Panc1 (cell line): Measurements from ENCODE around the gene RALGPS1. TPM values are rescaled to one million over a fixed set of nuclear protein-coding genes. Genes with fewer than 3 reads are reported as not detected.

Experiments
- ATAC-seq: fragments of 200-7000 bp; cut with Tn5 transposase; 2 replicates; pipeline ENCODE4 v1.9.1; 2020; ENCODE audit warnings: mild to moderate bottlenecking, moderate library complexity
- BruUV-seq: library from RNA; stranded (reverse); fragments of 400-500 nt; replicated peaks from 2 replicates; lab custom pipeline; 2021; lab: Mats Ljungman, UMichigan
- CTCF ChIA-PET: fragments of 300-600 bp; sonication (Branson Sonifier 250); formaldehyde crosslinking; loops from one replicate; lab custom pipeline; 2022; ENCODE audit warnings: antibody characterized with exemption; lab: Charles Lee
- POLR2A ChIA-PET: fragments of 300-600 bp; sonication (Branson Sonifier 250); formaldehyde crosslinking; loops from one replicate; lab custom pipeline; 2022; ENCODE audit warnings: antibody characterized with exemption; lab: Charles Lee
- DNase-seq: peaks from one replicate; pipeline ENCODE4 v3.0.0-alpha.2; 2010; ENCODE audit warnings: low read depth, low spot score
- H3K27ac ChIP-seq: 2 replicates; pipeline ENCODE4 v1.5.1; 2011; ENCODE audit warnings: mild to moderate bottlenecking, low read length, inconsistent platforms
- H3K27me3 ChIP-seq: fragments of 200-500 bp; sonication (Bioruptor generic); 2 replicates; pipeline ENCODE4 v1.6.0; 2014; ENCODE audit warnings: low read length, inconsistent platforms; ENCODE audit not compliant: control insufficient read depth, insufficient read depth
- H3K36me3 ChIP-seq: fragments of 200-500 bp; sonication (Bioruptor generic); 2 replicates; pipeline ENCODE4 v1.5.1; 2014; ENCODE audit warnings: inconsistent platforms, mild to moderate bottlenecking, low read length, moderate library complexity; ENCODE audit not compliant: control insufficient read depth, insufficient read depth
- H3K4me1 ChIP-seq: 2 replicates; pipeline ENCODE4 v1.5.1; 2011; ENCODE audit warnings: inconsistent platforms, mild to moderate bottlenecking, low read length, moderate library complexity; ENCODE audit not compliant: control insufficient read depth, insufficient read depth
- H3K4me3 ChIP-seq, 2 experiments: 2 replicates each; pipeline ENCODE4 v1.5.1; 2011 to 2012; ENCODE audit warnings: low read depth in 2 of 2, low read length in 2 of 2, mild to moderate bottlenecking in 2 of 2, inconsistent platforms in 1 of 2, moderate library complexity in 1 of 2
- H3K9me3 ChIP-seq: fragments of 200-500 bp; sonication (Bioruptor generic); 2 replicates; pipeline ENCODE4 v1.5.1; 2014; ENCODE audit warnings: low read depth, mild to moderate bottlenecking, inconsistent platforms, low read length, moderate library complexity; ENCODE audit not compliant: control insufficient read depth, insufficient read depth
- POLR2AphosphoS5 ChIP-seq: IDR thresholded peaks from 2 replicates; pipeline ENCODE4 v1.6.1; 2012; ENCODE audit warnings: mild to moderate bottlenecking, low read depth, low read length, moderate library complexity
- REST ChIP-seq, 2 experiments: IDR thresholded peaks; 2 replicates each; pipeline ENCODE4 v1.6.1; 2011 to 2012; ENCODE audit warnings: low read depth in 2 of 2, control low read depth in 1 of 2, low read length in 1 of 2, mild to moderate bottlenecking in 1 of 2, moderate library complexity in 1 of 2; ENCODE audit not compliant: insufficient read depth in 1 of 2
- SIN3A ChIP-seq: IDR thresholded peaks from 2 replicates; pipeline ENCODE4 v1.6.1; 2012; ENCODE audit warnings: low read depth, mild to moderate bottlenecking, low read length, moderate library complexity, borderline replicate concordance; ENCODE audit not compliant: insufficient read depth
- TCF7L2 ChIP-seq: IDR thresholded peaks from 2 replicates; pipeline ENCODE4 v1.6.1; 2011; ENCODE audit warnings: mild to moderate bottlenecking, low read depth, low read length, inconsistent platforms
- in situ Hi-C: cut with HindIII; loops from 2 replicates; pipeline ENCODE4 v1.10.0; 2016; ENCODE audit warnings: low sequenced_read_pairs, low pct_unique_long_range_greater_than_20kb
- intact Hi-C: fragments of 100-400 bp; cut with micrococcal nuclease; formaldehyde crosslinking; loops from one replicate; pipeline ENCODE4 v1.10.0; 2022; ENCODE audit not compliant: unreplicated experiment
- total RNA-seq: library from RNA; stranded (reverse); gene quantifications from one replicate; pipeline ENCODE4 v1.2.1, GENCODE V29; 2021; ENCODE audit not compliant: unreplicated experiment
- TF ChIP-seq, protein P1 (sequence below): fragments of 450-650 bp; IDR thresholded peaks from 2 replicates; pipeline ENCODE4 v1.5.1; 2017; ENCODE audit warnings: mild to moderate bottlenecking

RALGPS1 gene
- total RNA-seq, 1 experiment from 2014 or later, result 7.2 TPM

- in situ Hi-C loops (no loop called here), intact Hi-C loops (no loop called here)
- TF ChIP-seq, protein P1, sequence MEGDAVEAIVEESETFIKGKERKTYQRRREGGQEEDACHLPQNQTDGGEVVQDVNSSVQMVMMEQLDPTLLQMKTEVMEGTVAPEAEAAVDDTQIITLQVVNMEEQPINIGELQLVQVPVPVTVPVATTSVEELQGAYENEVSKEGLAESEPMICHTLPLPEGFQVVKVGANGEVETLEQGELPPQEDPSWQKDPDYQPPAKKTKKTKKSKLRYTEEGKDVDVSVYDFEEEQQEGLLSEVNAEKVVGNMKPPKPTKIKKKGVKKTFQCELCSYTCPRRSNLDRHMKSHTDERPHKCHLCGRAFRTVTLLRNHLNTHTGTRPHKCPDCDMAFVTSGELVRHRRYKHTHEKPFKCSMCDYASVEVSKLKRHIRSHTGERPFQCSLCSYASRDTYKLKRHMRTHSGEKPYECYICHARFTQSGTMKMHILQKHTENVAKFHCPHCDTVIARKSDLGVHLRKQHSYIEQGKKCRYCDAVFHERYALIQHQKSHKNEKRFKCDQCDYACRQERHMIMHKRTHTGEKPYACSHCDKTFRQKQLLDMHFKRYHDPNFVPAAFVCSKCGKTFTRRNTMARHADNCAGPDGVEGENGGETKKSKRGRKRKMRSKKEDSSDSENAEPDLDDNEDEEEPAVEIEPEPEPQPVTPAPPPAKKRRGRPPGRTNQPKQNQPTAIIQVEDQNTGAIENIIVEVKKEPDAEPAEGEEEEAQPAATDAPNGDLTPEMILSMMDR, result no peak
- no peak for TF ChIP-seq POLR2AphosphoS5
- TF ChIP-seq TCF7L2, result no peak
- ATAC-seq (no peak), DNase-seq (no peak)
- Histone ChIP-seq H3K4me1 (no peaks in the 10 kb centered on the region), H3K4me3 (no peak overlapping the region), H3K9me3 (no peaks in the 10 kb centered on the region), H3K27ac (no peak overlapping the region), H3K27me3 (no peaks in the 10 kb centered on the region), H3K36me3 (no peaks in the 10 kb centered on the region)
- ChIA-PET POLR2A (no interaction called here), CTCF (interaction anchor here (0.6 kb wide), 1 partner anchor 93 kb away, joined by 3 read pairs; no protein-coding TSS in a partner anchor)
- BruUV-seq, result no TSS peak
Measured at GRCh38 chr9:127166111-127166510, 251.5 kb downstream of the RALGPS1 start.

GRCh38 chr9:127166651-127167524, 252.3 kb downstream of the RALGPS1 start:
- ATAC-seq, result no peak
- DNase-seq, result no peak
- in situ Hi-C loops, result no loop called here
- H3K4me1 ChIP-seq, result no peaks in the 10 kb centered on the region
- H3K4me3 ChIP-seq, result no peak overlapping the region
- ChIA-PET POLR2A (no interaction called here), CTCF (interaction anchor here (0.6 kb wide), 1 partner anchor 94 kb away, joined by 3 read pairs; no protein-coding TSS in a partner anchor)
- BruUV-seq, result no TSS peak
- H3K27ac ChIP-seq, result no peak overlapping the region
- TF ChIP-seq REST (IDR thresholded peaks at IDR 0.05; ENCODE audit: insufficient read depth in 1 of 2, low read depth in 2 of 2, low read length in 1 of 2) (no peak), POLR2AphosphoS5 (no peak), TCF7L2 (no peak)
- no peaks in the 10 kb centered on the region for H3K9me3 ChIP-seq
- intact Hi-C loops, result no loop called here
- H3K36me3 ChIP-seq, result no peaks in the 10 kb centered on the region
- no peaks in the 10 kb centered on the region for H3K27me3 ChIP-seq

DNA sequence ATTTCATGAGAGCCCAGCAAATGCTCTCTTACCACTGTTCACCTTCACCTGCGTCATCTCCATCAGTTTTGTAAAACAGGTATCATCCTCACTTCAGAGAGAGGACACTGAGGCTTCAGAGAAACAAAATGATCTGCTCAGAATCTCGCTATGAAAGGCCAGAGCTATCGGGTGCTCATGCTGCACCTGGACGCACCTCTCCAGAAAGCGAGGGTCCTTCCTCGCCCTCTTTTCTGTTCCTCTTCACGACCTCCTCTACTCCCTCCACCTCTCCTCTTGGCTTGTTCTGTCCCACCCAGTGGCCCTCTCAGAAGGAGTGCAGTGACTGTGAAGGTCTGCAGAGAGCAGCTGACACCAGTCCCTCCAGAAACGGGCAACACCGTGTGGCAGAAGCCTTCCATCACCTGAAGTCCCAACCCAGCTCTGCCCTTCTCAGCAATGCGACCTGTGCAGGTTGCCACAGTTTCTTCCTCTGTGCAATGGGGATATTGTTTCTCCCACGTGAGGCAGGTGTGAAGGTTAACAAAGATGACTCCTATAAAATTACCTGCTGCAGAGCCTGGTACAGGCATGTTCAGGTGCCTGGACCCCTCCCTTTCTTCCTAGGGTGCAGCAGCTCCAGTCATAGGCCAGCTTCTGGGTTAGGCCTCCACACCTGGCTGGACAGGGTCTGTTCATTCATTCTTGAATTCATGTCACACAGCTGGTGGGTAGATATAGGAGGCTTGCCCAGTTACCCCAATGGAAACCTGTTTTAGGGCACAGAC, 253.2 kb downstream of the RALGPS1 start:
- TF ChIP-seq REST (IDR thresholded peaks at IDR 0.05; ENCODE audit: insufficient read depth in 1 of 2, low read depth in 2 of 2, low read length in 1 of 2) (no peak), TCF7L2 (no peak), POLR2AphosphoS5 (no peak), SIN3A (no peak)
- TF ChIP-seq, protein P1, result no peak
- no peaks in the 10 kb centered on the region for H3K27me3 ChIP-seq
- no peaks in the 10 kb centered on the region for H3K36me3 ChIP-seq
- ChIA-PET POLR2A (no interaction called here), CTCF (no interaction called here)
- ATAC-seq (no peak), DNase-seq (no peak)
- H3K4me3 ChIP-seq, result no peak overlapping the region
- intact Hi-C loops (no loop called here), in situ Hi-C loops (no loop called here)
- H3K27ac ChIP-seq, result no peak overlapping the region
- BruUV-seq, result no TSS peak
- no peaks in the 10 kb centered on the region for H3K9me3 ChIP-seq
- H3K4me1 ChIP-seq, result no peaks in the 10 kb centered on the region
